ENCODE results near the gene KRT72. TPM values are rescaled to one million over a fixed set of nuclear protein-coding genes. Genes with fewer than 3 reads are reported as not detected.

Gene KRT72
- total RNA-seq, 4 donors from 2014 or later: not detected

- H3K36me3 ChIP-seq: no peaks in the 10 kb centered on the region
- ATAC-seq (no peak), DNase-seq (no peak)
- H3K9me3 ChIP-seq: no peaks in the 10 kb centered on the region
- intact Hi-C loops (cut with DNase I; ENCODE audit: low total_unique reads) (no loop called here), in situ Hi-C loops (cut with MboI; ENCODE audit: low sequenced_read_pairs in 4 of 4) (no loop called here)
- no peak overlapping the region for H3K4me3 ChIP-seq
- TF ChIP-seq POLR2A (IDR thresholded peaks at IDR 0.05): no peak
- TF ChIP-seq CTCF (IDR thresholded peaks at IDR 0.05 in 4 of 5, conservative IDR thresholded peaks at IDR 0.05 in 1 of 5): no peak
- no peaks in the 10 kb centered on the region for H3K4me1 ChIP-seq
- H3K27me3 ChIP-seq: no peaks in the 10 kb centered on the region
- H3K27ac ChIP-seq: no peak overlapping the region
These were observed 62.0 kb downstream of the KRT72 start for GRCh38 chr12:52539083-52539820.

GRCh38 chr12:52537101-52537500 is 64.2 kb downstream of the KRT72 start:
- in situ Hi-C loops (cut with MboI; ENCODE audit: low sequenced_read_pairs in 4 of 4) (no loop called here), intact Hi-C loops (cut with DNase I; ENCODE audit: low total_unique reads) (no loop called here)
- Histone ChIP-seq H3K27me3 (no peaks in the 10 kb centered on the region), H3K9me3 (no peaks in the 10 kb centered on the region), H3K4me1 (no peaks in the 10 kb centered on the region), H3K36me3 (no peaks in the 10 kb centered on the region), H3K27ac (no peak overlapping the region), H3K4me3 (no peak overlapping the region)
- TF ChIP-seq POLR2A (IDR thresholded peaks at IDR 0.05) (no peak), CTCF (IDR thresholded peaks at IDR 0.05 in 4 of 5, conservative IDR thresholded peaks at IDR 0.05 in 1 of 5) (no peak)
- DNase-seq (no peak), ATAC-seq (no peak)

Other genes with a start within 250 kb of the KRT72 start
- gene KRT85, start 234.0 kb downstream of the KRT72 start, total RNA-seq: not detected
- not detected for gene KRT84, start 215.8 kb downstream of the KRT72 start, total RNA-seq
- not detected for gene KRT82, start 195.1 kb downstream of the KRT72 start, total RNA-seq
- gene KRT75, start 167.1 kb downstream of the KRT72 start, total RNA-seq: not detected
- not detected for gene KRT6B, start 149.3 kb downstream of the KRT72 start, total RNA-seq
- not detected for gene KRT6C, start 127.7 kb downstream of the KRT72 start, total RNA-seq
- gene KRT6A, start 108.2 kb downstream of the KRT72 start, total RNA-seq: not detected
- gene KRT5, start 81.1 kb downstream of the KRT72 start, total RNA-seq: not detected
- not detected for gene KRT71, start 48.3 kb downstream of the KRT72 start, total RNA-seq
- not detected for gene KRT74, start 27.6 kb downstream of the KRT72 start, total RNA-seq
- not detected for gene KRT73, start 17.1 kb upstream of the KRT72 start, total RNA-seq
- not detected for gene KRT2, start 50.7 kb upstream of the KRT72 start, total RNA-seq
- gene KRT1, start 78.9 kb upstream of the KRT72 start, total RNA-seq: not detected
- gene KRT77, start 102.1 kb upstream of the KRT72 start, total RNA-seq: not detected
- gene KRT76, start 175.9 kb upstream of the KRT72 start, total RNA-seq: not detected
- not detected for gene KRT3, start 194.7 kb upstream of the KRT72 start, total RNA-seq
- not detected for gene KRT4, start 212.7 kb upstream of the KRT72 start, total RNA-seq
- not detected for gene KRT79, start 232.8 kb upstream of the KRT72 start, total RNA-seq
- gene KRT78, start 247.5 kb upstream of the KRT72 start, total RNA-seq: not detected